ENCODE results near the gene ENTPD5.
"Not testable (repeated sequence)": the region's sequence is repeated elsewhere in the genome, so short reads cannot be mapped to it uniquely, and the experiment has no call there.

The ENTPD5 gene

DNA sequence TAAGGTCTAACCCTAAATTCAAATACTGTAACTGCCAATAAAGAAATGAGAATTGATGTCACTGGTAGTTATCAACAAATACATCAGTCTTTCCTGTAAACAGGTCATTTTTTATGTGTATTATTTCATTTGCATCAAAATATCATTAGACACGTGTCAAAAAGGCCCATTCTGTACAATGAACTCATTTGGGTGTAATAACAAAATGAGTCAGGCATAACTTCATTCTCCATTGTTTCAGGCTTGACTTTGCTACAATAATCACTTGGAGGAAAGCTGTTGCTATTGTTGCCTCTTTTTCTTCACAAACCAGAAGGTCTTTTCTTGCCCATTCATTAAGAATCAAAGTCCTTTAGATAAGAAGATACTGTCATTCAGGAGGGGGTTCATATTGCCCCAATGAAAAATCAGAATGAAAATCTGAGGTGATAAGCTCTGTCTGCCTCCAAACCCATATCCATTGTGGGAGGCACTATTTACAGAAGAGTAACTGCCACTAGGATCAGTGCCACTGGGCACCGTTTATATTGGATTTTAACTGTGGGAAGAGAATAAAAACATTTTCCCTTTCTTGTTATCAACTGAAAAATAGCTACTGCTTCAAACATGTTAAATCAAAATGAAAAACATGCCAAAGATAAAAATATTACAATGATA lies 10.1 kb downstream of the ENTPD5 start:
- no peak for DNase-seq (ENCODE audit: low read depth, low spot score)

- not testable (repeated sequence) for DNase-seq (ENCODE audit: low read depth, low spot score)
Observed at GRCh38 chr14:74005664-74006063, 13.4 kb downstream of the ENTPD5 start.

DNA sequence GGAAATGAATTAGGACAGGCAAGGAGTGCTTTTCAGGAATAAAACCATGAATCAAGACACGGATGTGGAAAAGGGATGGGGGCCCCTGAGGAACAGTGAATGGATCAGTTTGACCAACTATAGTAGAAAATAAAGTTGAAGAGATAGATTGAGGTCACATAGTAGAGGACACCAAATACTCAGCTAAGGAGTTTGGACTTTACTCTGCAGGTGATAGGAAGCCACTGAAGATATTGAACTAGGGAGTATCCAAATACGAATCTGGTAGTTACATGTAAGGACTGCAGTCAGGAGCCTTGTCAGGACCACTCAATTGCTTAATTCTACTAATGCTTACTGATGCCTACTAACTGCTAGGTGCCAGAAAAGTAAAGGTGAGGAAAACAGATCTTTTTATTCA lies 20.4 kb downstream of the ENTPD5 start:
- DNase-seq (ENCODE audit: low read depth, low spot score), result no peak

DNA sequence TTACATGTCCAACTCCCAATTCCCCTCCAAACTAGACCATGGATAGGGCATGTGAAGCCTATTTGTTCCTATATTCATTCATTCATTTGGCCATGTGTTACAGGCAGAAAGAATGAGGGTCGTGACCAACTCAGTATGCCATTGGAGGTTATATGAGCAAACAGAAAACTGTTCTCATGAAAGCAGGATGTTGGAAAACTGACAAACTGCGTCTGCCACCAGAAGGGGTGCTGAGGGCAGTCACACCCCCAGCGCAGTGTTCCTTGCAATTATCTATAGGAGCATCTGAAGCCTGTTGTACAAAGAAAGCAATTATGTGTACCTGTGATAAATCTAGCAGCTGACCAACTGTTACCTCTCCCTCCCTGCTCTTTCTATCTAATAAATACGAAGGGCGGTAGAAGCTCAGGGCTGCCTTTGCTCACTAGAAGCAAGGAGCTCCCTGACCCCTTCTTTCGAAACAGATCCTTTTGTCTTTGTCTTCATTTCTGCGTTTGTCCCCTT lies 21.1 kb downstream of the ENTPD5 start:
- DNase-seq (ENCODE audit: low read depth, low spot score), result no peak

GRCh38 chr14:73997108-73997943 lies 21.8 kb downstream of the ENTPD5 start:
- DNase-seq (ENCODE audit: low read depth, low spot score), result no peak

DNA sequence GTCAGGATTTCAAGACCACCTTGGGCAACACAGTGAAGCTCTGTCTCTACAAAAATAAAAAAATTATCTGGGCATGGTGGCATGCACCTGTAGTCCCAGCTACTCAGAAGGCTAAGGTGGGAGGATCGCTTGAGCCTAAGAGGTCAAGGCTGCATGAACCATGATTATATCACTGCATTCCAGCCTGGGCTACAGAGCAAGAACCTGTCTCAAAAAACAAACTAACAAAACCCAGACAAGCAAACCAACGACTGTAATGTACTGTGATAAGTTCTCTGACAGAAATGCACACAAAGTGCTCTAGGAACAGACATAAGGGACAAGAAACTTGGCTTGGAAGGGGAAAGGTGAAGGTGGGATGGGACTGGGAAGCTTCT lies 22.4 kb downstream of the ENTPD5 start:
- DNase-seq (ENCODE audit: low read depth, low spot score), result no peak

DNA sequence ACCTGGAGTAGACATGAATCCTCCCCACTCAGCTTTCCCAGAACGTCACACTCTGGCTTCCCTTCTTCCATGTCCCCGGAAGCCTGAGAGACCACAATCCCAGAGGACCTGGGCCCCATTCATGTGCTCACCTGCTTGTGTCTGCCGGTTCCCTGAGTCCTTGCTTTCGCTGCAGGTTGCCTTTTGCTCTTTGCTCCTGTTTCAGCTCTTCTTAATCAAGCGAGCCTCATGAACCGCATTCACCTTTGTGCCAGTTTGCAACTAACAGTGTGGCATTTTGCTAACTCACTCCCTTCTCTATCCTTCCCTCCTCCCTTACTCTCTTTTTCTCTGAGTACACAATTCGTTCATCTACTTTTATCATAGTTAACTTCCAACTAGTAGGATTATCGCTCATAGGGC lies 23.1 kb downstream of the ENTPD5 start:
- no peak for DNase-seq (ENCODE audit: low read depth, low spot score)

DNA sequence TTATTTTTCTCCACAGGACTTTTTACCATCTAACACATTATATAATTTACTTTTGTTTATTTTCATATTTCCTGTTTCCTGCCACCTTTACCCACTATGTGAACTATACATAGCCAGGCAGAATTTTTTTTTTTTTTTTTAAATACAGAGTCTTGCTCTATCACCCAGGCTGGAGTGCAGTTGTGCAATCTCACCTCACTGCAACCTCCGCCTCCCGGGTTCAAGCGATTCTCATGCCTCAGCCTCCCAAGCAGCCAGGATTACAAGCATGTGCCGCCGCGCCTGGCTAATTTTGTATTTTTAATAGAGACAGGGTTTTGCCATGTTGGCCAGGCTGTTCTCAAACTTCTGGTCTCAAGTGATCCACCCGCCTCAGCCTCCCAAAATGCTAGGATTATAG lies 24.2 kb downstream of the ENTPD5 start:
- DNase-seq (ENCODE audit: low read depth, low spot score), result not testable (repeated sequence)

DNA sequence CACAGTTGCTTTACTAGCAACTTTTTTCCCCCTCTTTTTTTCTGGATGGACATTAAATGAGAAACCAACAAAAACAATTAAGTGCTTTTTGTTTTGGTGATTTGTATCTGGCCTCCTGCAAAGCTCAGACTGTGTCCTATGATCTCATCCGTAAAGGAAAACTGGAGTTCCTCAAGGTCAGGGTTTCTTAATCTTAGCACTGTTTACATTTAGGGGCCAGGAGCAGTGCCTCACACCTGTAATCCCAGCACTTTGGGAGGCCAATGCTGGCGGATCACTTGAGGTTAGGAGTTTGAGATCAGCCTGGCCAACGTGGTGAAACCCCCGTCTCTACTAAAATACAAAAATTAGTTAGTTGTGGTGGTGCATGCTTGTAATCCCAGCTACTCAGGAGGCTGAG lies 28.0 kb downstream of the ENTPD5 start:
- DNase-seq (ENCODE audit: low read depth, low spot score), result no peak

DNA sequence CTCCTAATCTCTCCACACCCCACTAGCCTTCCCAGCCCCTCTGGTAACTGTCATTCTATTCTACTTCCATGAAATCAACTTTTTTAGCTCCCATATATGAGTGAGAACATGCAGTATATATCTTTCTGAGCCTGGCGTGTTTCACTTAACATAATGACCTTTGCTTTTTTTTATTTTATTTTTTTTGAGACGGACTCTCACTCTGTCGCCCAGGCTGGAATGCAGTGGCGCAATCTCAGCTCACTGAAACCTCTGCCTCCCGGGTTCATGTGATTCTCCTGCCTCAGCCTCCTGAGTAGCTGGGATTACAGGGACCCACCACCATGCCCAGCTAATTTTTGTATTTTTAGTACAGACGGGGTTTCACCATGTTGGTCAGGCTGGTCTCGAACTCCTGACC lies 30.4 kb downstream of the ENTPD5 start:
- not testable (repeated sequence) for DNase-seq (ENCODE audit: low read depth, low spot score)

GRCh38 chr14:73988065-73988464 lies 31.0 kb downstream of the ENTPD5 start:
- DNase-seq (ENCODE audit: low read depth, low spot score), result no peak

DNA sequence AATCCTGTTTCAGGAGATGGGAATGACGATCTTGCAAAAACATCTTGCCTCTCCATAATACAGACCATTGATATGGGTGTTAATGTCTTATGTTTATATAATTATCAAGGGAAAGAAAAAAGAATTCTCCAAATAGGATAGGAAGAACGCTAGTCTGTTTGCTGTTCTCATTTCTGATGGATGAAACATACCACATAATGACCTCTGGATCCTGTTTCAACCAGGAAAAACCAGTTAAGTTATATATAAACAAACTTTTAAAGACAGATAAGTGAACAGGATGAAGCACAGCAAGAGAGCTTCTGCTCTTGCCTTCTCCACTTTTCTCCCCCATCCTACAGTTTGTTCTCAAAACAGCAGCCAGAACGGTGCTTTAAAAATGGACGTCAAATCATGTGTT lies 41.2 kb downstream of the ENTPD5 start:
- no peak for DNase-seq (ENCODE audit: low read depth, low spot score)

DNA sequence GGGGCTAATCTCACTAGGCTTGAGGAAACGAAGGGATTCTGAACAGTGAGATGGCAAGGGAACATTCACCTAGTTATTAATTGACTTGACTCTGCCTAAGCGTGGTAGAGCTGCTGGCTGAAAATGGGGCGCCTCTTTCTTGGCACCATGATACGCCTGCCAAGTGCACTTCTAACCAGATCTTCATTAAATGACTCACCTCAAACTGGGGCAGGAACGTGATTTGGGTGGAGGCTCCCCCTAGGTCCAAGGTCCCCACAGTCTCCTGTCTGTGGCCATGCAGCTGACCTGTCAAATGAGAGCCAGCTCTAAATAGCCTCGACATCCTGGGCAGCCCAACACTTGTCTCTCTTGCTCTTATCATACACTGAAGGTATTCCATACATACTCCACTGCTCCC lies 43.0 kb downstream of the ENTPD5 start:
- no peak for DNase-seq (ENCODE audit: low read depth, low spot score)

DNA sequence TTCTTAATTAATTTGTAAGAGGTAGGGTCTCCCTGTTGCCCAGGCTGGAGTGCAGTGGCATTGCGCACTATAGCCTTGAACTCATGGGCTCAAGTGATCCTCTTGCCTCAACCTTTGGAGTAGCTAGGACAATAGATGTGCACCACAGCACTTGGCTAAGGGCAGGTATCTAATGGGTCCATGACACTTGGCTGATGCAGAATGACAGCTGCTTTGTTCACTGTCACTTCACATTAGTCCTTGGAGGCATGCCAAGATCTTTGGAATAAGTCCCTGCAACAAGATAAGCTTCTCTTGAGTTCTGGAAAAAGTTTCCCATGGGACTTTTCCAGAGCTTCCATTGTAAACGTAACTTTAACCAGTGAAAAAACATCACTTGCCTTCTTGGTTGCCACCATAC lies 45.6 kb downstream of the ENTPD5 start:
- no peak for DNase-seq (ENCODE audit: low read depth, low spot score)

- DNase-seq (ENCODE audit: low read depth, low spot score), result peak; percentile 15
Observed at GRCh38 chr14:73968885-73969284, 50.2 kb downstream of the ENTPD5 start.

- no peak for DNase-seq (ENCODE audit: low read depth, low spot score)
Observed at GRCh38 chr14:73965216-73965615, 53.9 kb downstream of the ENTPD5 start.

- DNase-seq (ENCODE audit: low read depth, low spot score), result no peak
Observed at GRCh38 chr14:73961192-73961591, 57.9 kb downstream of the ENTPD5 start.

DNA sequence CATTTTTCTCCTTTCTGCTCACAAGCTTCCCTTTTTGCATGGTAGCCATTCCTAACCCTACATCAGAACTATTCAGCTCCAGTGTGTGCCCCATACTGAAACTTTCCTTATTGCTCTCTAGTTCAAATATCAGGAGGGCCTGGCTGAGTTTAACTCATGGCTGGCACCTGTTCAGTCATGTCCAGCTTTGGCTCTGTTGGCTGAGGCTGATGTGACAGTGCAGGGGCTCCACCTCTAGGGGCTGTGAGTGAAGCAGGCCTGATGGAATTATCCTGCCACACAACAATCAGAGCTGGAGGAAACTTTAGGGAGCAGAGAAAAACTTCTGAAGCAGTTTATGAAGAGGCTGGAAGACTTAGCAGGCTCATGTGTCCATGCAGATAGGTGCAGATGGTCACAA lies 60.5 kb downstream of the ENTPD5 start:
- no peak for DNase-seq (ENCODE audit: low read depth, low spot score)

- no peak for DNase-seq (ENCODE audit: low read depth, low spot score)
Observed at GRCh38 chr14:73955674-73956073, 63.4 kb downstream of the ENTPD5 start.

DNA sequence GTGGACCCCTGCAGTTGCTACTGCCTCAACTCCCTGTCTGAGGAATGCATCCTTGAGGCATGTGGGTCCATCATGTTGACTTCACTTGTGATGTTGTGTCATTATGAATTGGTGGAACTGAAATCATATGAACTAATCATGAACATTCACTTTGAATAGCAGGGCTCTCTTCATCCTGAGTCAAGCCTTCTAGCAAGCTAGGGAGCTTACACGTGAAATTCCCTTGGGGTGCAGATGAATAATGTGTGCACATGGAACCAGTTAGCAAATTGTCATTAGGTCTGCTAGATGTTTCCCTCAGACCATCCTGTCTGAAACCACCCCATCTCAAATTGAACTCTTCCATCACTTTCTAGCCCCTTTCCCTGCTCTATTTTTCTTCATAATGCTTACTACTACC lies 65.4 kb downstream of the ENTPD5 start:
- DNase-seq (ENCODE audit: low read depth, low spot score), result no peak

DNA sequence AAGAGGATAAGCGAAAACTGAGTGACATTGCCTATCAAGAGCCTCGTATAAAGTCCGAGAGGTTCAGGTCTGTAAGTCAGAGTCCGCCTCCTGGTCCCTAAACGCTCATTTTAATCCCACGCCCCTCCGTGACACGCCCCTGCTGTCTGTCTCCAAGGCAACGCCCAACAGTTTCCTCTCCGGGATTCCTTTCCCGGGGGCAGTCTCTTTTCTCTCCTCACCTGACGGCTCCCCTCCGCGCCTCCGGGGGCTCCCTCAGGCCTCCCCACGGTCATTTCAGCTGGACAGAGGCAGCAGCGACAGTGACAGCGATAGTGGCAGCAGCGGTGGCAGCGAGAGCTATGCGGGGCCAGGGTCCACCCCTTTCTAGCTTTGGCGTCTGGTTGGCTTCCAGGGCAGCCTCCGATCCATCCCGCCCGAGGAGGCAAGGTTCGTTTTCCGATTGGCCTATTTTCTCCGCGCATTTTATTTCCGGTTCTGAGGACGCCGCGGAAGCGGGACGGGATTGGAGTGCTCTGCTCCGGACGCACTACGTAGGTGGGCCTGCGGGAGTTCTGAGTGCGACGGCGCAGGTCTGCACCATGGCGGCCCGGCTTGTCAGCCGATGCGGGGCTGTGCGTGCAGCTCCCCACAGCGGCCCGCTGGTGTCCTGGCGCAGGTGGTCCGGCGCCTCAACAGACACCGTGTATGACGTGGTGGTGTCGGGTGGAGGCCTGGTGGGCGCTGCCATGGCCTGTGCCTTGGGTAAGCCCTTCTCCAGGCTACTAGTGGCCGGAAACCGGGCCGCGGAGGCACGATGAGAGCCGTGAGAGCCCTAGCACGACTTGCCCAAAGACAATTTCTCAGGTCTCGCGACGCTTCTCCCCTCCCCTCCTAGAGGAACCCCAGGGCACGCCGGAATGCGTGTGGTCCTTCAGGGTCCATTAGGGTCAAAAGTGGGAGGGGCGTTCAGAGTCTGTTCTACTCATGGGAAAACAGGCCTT lies 69.0 kb downstream of the ENTPD5 start, which contains the start of the genes COQ6 and FAM161B:
Gene COQ6 (plus strand): TSS at position 551 of the 983 bp plus-strand sequence. CDS start 31 bp downstream, at position 582.
Gene FAM161B (minus strand): TSS at position 343 of the 983 bp plus-strand sequence. CDS start 68 bp downstream, at position 275.
- peak; percentile 99 for DNase-seq (ENCODE audit: low read depth, low spot score)
